RWPE1 (cell line): ENCODE results near the gene IL4R.

ENCODE experiments used
- CTCF ChIA-PET: fragments of 350-600 bp; sonication (Branson Sonifier 250); formaldehyde crosslinking; extraction: SDS; loops from one replicate; lab custom pipeline; 2021; lab: Yijun Ruan, JAX
- POLR2A ChIA-PET: fragments of 400-600 bp; formaldehyde crosslinking; extraction: SDS; loops from one replicate; lab custom pipeline; 2020; ENCODE audit warnings: antibody characterized with exemption; ENCODE audit not compliant: low non-redundant PET; lab: Yijun Ruan, JAX
- DNase-seq: peaks from one replicate; pipeline ENCODE4 v3.0.0; 2012; ENCODE audit warnings: low spot score
- H3K27ac ChIP-seq: fragments of 450-650 bp; 2 replicates; pipeline ENCODE4 v1.5.1; 2017
- CTCF ChIP-seq: fragments of 450-650 bp; conservative IDR thresholded peaks from 2 replicates; pipeline ENCODE4 v1.5.1; 2017; ENCODE audit warnings: low read depth, mild to moderate bottlenecking

The IL4R gene

GRCh38 chr16:27363246-27363632 lies 49.5 kb downstream of the IL4R start:
- ChIA-PET POLR2A (no interaction called here), CTCF (interaction anchor here (0.6 to 0.7 kb wide), 2 partner anchors 23 to 95 kb away, joined by 3 read pairs; no protein-coding TSS in a partner anchor)
- DNase-seq: no peak
- H3K27ac ChIP-seq: peak overlapping the region; percentile 38
- no peak for TF ChIP-seq CTCF

- DNase-seq: no peak
- CTCF ChIA-PET: interaction anchor here (0.6 to 0.7 kb wide), 2 partner anchors 16 to 24 kb away, joined by 3 read pairs; no protein-coding TSS in a partner anchor
- POLR2A ChIA-PET: no interaction called here
- peak overlapping the region; percentile 38 for H3K27ac ChIP-seq
- no peak for TF ChIP-seq CTCF
These were observed 50.0 kb downstream of the IL4R start for GRCh38 chr16:27363797-27364196.

- DNase-seq: peak; percentile 57
- H3K27ac ChIP-seq: peak overlapping the region; percentile 38
- no peak for TF ChIP-seq CTCF
- CTCF ChIA-PET: no interaction called here
- POLR2A ChIA-PET: no interaction called here
These were observed 50.8 kb downstream of the IL4R start for GRCh38 chr16:27364493-27365141.

GRCh38 chr16:27365142-27366089 lies 51.6 kb downstream of the IL4R start:
- peak overlapping the region; percentile 16; the same call in 1 of the 2 replicates for H3K27ac ChIP-seq
- POLR2A ChIA-PET: interaction anchor here (0.6 kb wide), 1 partner anchor 53 kb away, joined by 3 read pairs; no protein-coding TSS in a partner anchor
- no peak for TF ChIP-seq CTCF
- CTCF ChIA-PET: interaction anchor here (1.0 kb wide), 1 partner anchor 131 kb away, joined by 3 read pairs; no protein-coding TSS in a partner anchor
- peak; percentile 64 for DNase-seq

- POLR2A ChIA-PET: no interaction called here
- H3K27ac ChIP-seq: no peak overlapping the region
- CTCF ChIA-PET: interaction anchor here (1.4 to 2.5 kb wide), 6 partner anchors 17 to 213 kb away, joined by 3 to 40 read pairs (median 6); no protein-coding TSS in a partner anchor
- DNase-seq: no peak
- TF ChIP-seq CTCF: no peak
These were observed 53.1 kb downstream of the IL4R start for GRCh38 chr16:27366687-27367460.
